ENCODE results near the gene JARID2.

The JARID2 gene

DNA sequence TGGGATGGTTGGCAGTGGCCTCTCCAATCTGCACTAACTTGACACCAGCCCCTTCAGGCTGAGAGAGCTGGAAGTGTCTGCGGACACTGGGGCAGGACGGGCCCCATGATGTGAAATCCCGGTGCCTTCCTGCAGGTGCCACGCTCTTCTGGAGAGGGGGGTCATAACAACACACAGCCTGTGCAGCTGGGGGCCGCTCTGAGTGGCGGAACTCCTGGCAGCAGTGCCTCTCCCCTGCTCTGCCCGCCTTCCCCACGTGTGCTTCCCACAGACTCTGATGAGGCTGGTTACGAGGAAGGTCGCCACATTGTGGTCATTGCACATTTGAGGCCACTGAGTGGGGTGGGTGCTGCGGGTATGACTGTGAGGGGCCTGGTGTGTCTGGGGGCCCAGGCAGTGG, 271.7 kb downstream of the JARID2 start:
- peaks cover 95% of the 10 kb centered on the region for H3K36me3 ChIP-seq (ENCODE audit: insufficient read depth, low read length)
- no peak overlapping the region for H3K9ac ChIP-seq (ENCODE audit: insufficient read length)
- TF ChIP-seq FOXP2 (optimal IDR thresholded peaks at IDR 0.05; ENCODE audit: control extremely low read depth, extremely low read length, insufficient read depth) (no peak), EZH2 (IDR thresholded peaks at IDR 0.05) (no peak), POLR2AphosphoS5 (IDR thresholded peaks at IDR 0.05; ENCODE audit: borderline replicate concordance, low read depth, low read length) (no peak; the same call in 1 of the 2 replicates)
- DNase-seq (ENCODE audit: low read depth, low spot score) = no peak
- H3K9me3 ChIP-seq (ENCODE audit: low read depth, low read length) = no peaks in the 10 kb centered on the region
- no peak overlapping the region for H3K4me3 ChIP-seq
- no peak overlapping the region for H3K27ac ChIP-seq

DNA sequence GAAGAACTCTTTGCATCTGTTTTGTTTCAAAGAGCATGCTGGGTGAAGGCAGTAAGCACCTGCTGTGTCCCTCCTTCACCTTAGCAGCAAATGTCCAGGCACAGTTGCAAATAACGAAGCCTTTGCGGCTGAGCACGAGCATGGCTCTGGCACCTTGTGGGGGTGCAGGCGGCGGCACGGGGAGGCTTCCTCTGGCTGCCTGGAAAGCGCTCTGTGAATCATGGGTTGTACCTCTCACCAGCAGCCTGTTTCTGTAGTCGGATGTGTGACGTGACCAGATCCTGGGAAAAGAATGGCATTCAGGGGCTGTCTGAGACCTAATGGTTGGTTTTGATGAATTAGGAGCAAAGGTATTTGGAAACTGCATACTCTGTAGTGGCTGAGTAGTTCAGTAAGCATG, 272.2 kb downstream of the JARID2 start:
- H3K27ac ChIP-seq = no peak overlapping the region
- H3K9me3 ChIP-seq (ENCODE audit: low read depth, low read length) = no peaks in the 10 kb centered on the region
- H3K9ac ChIP-seq (ENCODE audit: insufficient read length) = no peak overlapping the region
- H3K4me3 ChIP-seq = no peak overlapping the region
- DNase-seq (ENCODE audit: low read depth, low spot score) = no peak
- H3K36me3 ChIP-seq (ENCODE audit: insufficient read depth, low read length) = peaks cover 95% of the 10 kb centered on the region
- no peak for TF ChIP-seq FOXP2 (optimal IDR thresholded peaks at IDR 0.05; ENCODE audit: control extremely low read depth, extremely low read length, insufficient read depth)
- TF ChIP-seq EZH2 (IDR thresholded peaks at IDR 0.05) = no peak
- no peak for TF ChIP-seq POLR2AphosphoS5 (IDR thresholded peaks at IDR 0.05; ENCODE audit: borderline replicate concordance, low read depth, low read length)

DNA sequence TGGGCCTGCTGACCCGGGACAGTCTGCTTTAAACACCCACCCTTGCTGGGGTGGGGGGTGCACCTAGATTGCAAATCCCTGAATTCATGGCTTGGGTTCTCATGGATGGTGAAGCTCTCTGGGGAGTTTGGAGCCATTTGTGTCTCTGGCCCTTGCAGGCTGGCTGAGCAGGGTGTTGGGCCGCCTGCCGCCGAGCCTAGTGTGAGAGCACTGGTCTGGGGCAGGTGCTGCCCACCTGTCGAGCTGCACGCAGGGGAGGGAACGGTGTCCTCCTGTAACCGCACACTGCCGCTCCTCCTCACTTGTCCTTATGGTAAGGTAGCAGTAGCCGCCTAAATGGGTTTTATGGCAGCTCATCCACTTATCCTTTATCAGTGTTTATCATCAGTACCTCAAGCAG, 273.0 kb downstream of the JARID2 start:
- H3K4me3 ChIP-seq = no peak overlapping the region
- peaks cover 95% of the 10 kb centered on the region for H3K36me3 ChIP-seq (ENCODE audit: insufficient read depth, low read length)
- H3K9me3 ChIP-seq (ENCODE audit: low read depth, low read length) = no peaks in the 10 kb centered on the region
- no peak overlapping the region for H3K27ac ChIP-seq
- DNase-seq (ENCODE audit: low read depth, low spot score) = no peak
- TF ChIP-seq EZH2 (IDR thresholded peaks at IDR 0.05) (no peak), FOXP2 (optimal IDR thresholded peaks at IDR 0.05; ENCODE audit: control extremely low read depth, extremely low read length, insufficient read depth) (no peak), POLR2AphosphoS5 (IDR thresholded peaks at IDR 0.05; ENCODE audit: borderline replicate concordance, low read depth, low read length) (no peak)
- no peak overlapping the region for H3K9ac ChIP-seq (ENCODE audit: insufficient read length)

DNA sequence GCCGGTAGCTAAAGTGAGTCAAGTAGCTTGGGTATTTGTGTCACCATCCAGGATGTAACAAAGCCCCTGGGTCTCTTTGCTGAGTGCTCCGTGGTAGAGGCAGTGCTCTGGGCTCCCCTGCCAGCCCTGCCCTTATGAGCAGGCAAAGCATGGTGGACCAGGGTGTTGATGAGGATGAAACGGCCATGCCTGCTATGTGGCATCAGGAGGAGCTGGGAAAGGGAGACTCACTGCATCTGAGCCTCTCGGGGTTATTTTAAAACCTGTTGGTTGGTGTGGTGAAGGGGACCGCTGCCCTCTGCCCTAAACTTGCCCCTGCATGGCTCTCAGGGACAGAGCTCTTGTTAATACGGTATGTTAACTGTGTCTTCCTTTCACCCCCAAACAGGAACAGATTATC, 273.8 kb downstream of the JARID2 start:
- H3K9me3 ChIP-seq (ENCODE audit: low read depth, low read length) = no peaks in the 10 kb centered on the region
- no peak for TF ChIP-seq POLR2AphosphoS5 (IDR thresholded peaks at IDR 0.05; ENCODE audit: borderline replicate concordance, low read depth, low read length)
- no peak for TF ChIP-seq EZH2 (IDR thresholded peaks at IDR 0.05)
- TF ChIP-seq FOXP2 (optimal IDR thresholded peaks at IDR 0.05; ENCODE audit: control extremely low read depth, extremely low read length, insufficient read depth) = no peak
- H3K4me3 ChIP-seq = no peak overlapping the region
- DNase-seq (ENCODE audit: low read depth, low spot score) = no peak
- H3K27ac ChIP-seq = 0 out of 2 replicates have a peak overlapping the region, but pooled peaks have one; percentile 11
- peaks cover 94% of the 10 kb centered on the region for H3K36me3 ChIP-seq (ENCODE audit: insufficient read depth, low read length)
- H3K9ac ChIP-seq (ENCODE audit: insufficient read length) = no peak overlapping the region

DNA sequence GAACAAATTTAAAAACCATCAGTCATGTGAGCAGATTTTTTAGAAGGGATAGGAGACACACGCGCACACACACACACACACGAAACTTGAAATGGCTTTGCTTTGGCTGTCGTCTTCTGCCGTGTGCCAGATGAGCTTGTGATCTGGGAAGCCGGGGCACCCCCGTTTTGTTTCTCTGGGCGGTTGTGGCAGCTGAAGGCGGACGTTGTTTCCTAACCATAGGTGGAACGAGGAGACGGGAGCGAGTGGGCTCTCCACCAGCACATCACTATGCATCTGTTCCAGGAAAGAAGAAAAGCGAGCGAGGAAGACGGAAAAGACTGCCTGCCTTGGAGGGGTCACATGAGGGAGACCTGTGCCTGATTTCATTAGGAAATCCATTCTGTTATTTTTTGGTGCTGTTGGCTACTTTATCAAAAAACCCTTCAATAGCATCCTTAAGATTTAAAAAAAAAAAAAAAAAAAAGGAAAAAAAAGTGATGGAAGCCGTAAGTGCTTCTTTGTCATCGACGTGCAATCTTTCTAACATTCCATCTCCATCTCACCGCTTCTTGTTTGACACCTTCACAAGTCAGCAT, 274.8 kb downstream of the JARID2 start:
- DNase-seq (ENCODE audit: low read depth, low spot score) = no peak
- Histone ChIP-seq H3K9ac (ENCODE audit: insufficient read length) (no peak overlapping the region), H3K9me3 (ENCODE audit: low read depth, low read length) (no peaks in the 10 kb centered on the region), H3K4me3 (no peak overlapping the region), H3K36me3 (ENCODE audit: insufficient read depth, low read length) (peaks cover 96% of the 10 kb centered on the region), H3K27ac (peak overlapping the region; percentile 68)
- TF ChIP-seq EZH2 (IDR thresholded peaks at IDR 0.05) = no peak
- no peak for TF ChIP-seq POLR2AphosphoS5 (IDR thresholded peaks at IDR 0.05; ENCODE audit: borderline replicate concordance, low read depth, low read length)
- no peak for TF ChIP-seq FOXP2 (optimal IDR thresholded peaks at IDR 0.05; ENCODE audit: control extremely low read depth, extremely low read length, insufficient read depth)

DNA sequence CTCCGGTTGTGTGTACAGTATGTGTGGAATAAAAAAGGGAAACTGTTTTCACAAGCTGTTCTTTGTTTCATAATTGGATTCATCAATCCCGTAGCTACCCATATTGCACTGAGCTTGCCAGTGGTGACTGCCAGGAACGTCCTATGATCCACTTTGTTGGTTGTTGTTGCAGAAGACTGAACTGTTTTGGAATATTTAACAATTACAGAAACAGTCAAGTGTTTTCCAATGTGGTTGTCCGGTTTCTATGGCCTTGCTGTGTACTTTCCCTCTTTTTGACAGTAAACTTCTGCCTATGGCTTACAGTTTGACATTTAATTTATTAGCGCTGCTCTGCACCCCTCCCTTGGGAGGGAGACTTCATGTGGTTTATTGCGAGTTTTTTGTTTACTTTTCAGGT, 275.7 kb downstream of the JARID2 start:
- Histone ChIP-seq H3K36me3 (ENCODE audit: insufficient read depth, low read length) (peaks cover 96% of the 10 kb centered on the region), H3K4me3 (no peak overlapping the region), H3K27ac (peak overlapping the region; percentile 20; the same call in 1 of the 2 replicates), H3K9me3 (ENCODE audit: low read depth, low read length) (no peaks in the 10 kb centered on the region), H3K9ac (ENCODE audit: insufficient read length) (no peak overlapping the region)
- no peak for DNase-seq (ENCODE audit: low read depth, low spot score)
- no peak for TF ChIP-seq POLR2AphosphoS5 (IDR thresholded peaks at IDR 0.05; ENCODE audit: borderline replicate concordance, low read depth, low read length)
- no peak for TF ChIP-seq EZH2 (IDR thresholded peaks at IDR 0.05)
- TF ChIP-seq FOXP2 (optimal IDR thresholded peaks at IDR 0.05; ENCODE audit: control extremely low read depth, extremely low read length, insufficient read depth) = no peak

DNA sequence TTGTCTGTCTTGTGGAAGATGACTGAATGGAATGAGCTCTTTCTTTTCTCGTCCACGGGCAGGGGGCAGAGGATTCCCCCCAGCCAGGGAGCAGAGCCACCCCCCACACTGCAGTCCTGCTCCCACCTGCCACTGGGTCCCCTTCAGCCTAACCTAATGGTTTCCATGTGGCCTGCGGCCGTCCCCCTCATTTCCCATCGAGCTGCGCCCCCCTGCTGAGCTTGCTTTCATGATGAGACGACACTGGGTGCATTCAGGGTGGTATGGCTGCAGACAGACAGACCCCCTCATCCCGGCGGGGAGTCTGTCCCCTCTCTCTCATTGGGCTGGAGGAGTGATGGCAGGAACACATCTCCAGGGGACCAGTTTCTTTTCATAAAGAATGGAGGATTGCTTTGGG, 276.2 kb downstream of the JARID2 start:
- H3K9ac ChIP-seq (ENCODE audit: insufficient read length) = no peak overlapping the region
- H3K27ac ChIP-seq = 0 out of 2 replicates have a peak overlapping the region, but pooled peaks have one; percentile 20
- H3K9me3 ChIP-seq (ENCODE audit: low read depth, low read length) = no peaks in the 10 kb centered on the region
- DNase-seq (ENCODE audit: low read depth, low spot score) = no peak
- H3K36me3 ChIP-seq (ENCODE audit: insufficient read depth, low read length) = peaks cover 95% of the 10 kb centered on the region
- H3K4me3 ChIP-seq = no peak overlapping the region
- TF ChIP-seq POLR2AphosphoS5 (IDR thresholded peaks at IDR 0.05; ENCODE audit: borderline replicate concordance, low read depth, low read length) (no peak), FOXP2 (optimal IDR thresholded peaks at IDR 0.05; ENCODE audit: control extremely low read depth, extremely low read length, insufficient read depth) (no peak), EZH2 (IDR thresholded peaks at IDR 0.05) (no peak)

DNA sequence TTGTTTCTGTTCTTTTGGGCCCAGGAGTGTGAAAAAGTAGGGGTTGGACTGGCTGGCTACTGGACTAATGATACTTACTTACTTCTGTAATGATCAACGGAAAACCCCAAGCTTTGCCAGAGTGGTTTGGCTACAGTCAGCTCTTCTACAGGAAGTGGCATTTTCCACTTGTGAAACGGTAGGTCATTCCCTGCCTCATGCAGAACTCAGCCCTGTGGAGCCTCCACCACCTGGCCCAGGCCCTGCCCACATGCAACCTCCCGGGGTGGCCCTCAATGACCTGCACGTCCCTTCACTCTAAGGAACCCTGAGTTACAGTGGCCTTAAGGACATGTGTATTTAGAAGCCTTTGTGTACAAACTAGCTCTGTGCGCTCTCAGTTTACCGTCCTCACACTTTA, 276.6 kb downstream of the JARID2 start:
- TF ChIP-seq FOXP2 (optimal IDR thresholded peaks at IDR 0.05; ENCODE audit: control extremely low read depth, extremely low read length, insufficient read depth) = no peak
- no peak for TF ChIP-seq POLR2AphosphoS5 (IDR thresholded peaks at IDR 0.05; ENCODE audit: borderline replicate concordance, low read depth, low read length)
- no peak for TF ChIP-seq EZH2 (IDR thresholded peaks at IDR 0.05)
- Histone ChIP-seq H3K36me3 (ENCODE audit: insufficient read depth, low read length) (peaks cover 94% of the 10 kb centered on the region), H3K9me3 (ENCODE audit: low read depth, low read length) (no peaks in the 10 kb centered on the region), H3K27ac (no peak overlapping the region), H3K4me3 (no peak overlapping the region), H3K9ac (ENCODE audit: insufficient read length) (no peak overlapping the region)
- no peak for DNase-seq (ENCODE audit: low read depth, low spot score)
